Liver (tissue), 10 donors: ENCODE results near the gene ORAI2. TPM values are rescaled to one million over a fixed set of nuclear protein-coding genes. Genes with fewer than 3 reads are reported as not detected.
"Not testable (repeated sequence)": the region's sequence is repeated elsewhere in the genome, so short reads cannot be mapped to it uniquely, and the experiment has no call there.

Experiments
- DNase-seq: peaks from one replicate; pipeline ENCODE4 v3.0.0-alpha.2; 2017; ENCODE audit warnings: low spot score
- H3K27ac ChIP-seq, 2 donors: one replicate each; pipeline ENCODE4 v1.7.0; 2013; ENCODE audit warnings: inconsistent platforms in 2 of 2, low read length in 2 of 2, control low read depth in 1 of 2, low read depth in 1 of 2, mild to moderate bottlenecking in 1 of 2
- H3K27me3 ChIP-seq, 4 donors: one replicate each; pipeline versions ENCODE4 v1.6.1 to v1.7.0; 2013; ENCODE audit warnings: low read length in 3 of 4, inconsistent platforms in 1 of 4, mild to moderate bottlenecking in 1 of 4, moderate library complexity in 1 of 4; ENCODE audit not compliant: control insufficient read depth in 4 of 4, insufficient read depth in 4 of 4
- H3K36me3 ChIP-seq, 4 donors: one replicate each; pipeline versions ENCODE4 v1.6.1 to v1.7.0; 2013; ENCODE audit warnings: low read length in 3 of 4, mild to moderate bottlenecking in 3 of 4, low read depth in 1 of 4, moderate library complexity in 1 of 4; ENCODE audit not compliant: control insufficient read depth in 4 of 4, insufficient read depth in 3 of 4
- H3K4me1 ChIP-seq, 4 donors: one replicate each; pipeline versions ENCODE4 v1.6.1 to v1.7.0; 2013; ENCODE audit warnings: low read length in 3 of 4, mild to moderate bottlenecking in 3 of 4, moderate library complexity in 1 of 4; ENCODE audit not compliant: control insufficient read depth in 4 of 4, insufficient read depth in 4 of 4
- H3K4me3 ChIP-seq, 3 donors: one replicate each; pipeline versions ENCODE4 v1.6.1 to v1.7.0; 2013; ENCODE audit warnings: low read length in 3 of 3, control low read depth in 1 of 3, low read depth in 1 of 3, mild to moderate bottlenecking in 1 of 3
- H3K9ac ChIP-seq, 2 donors: one replicate each; pipeline ENCODE4 v1.7.0; 2013; ENCODE audit warnings: low read length in 2 of 2, mild to moderate bottlenecking in 2 of 2, moderate library complexity in 2 of 2, control low read depth in 1 of 2, low read depth in 1 of 2
- H3K9me3 ChIP-seq, 4 donors: one replicate each; pipeline versions ENCODE4 v1.6.1 to v1.7.0; 2013; ENCODE audit warnings: low read length in 3 of 4; ENCODE audit not compliant: control insufficient read depth in 4 of 4
- WGBS: extraction: QIAGEN DNeasy Blood & Tissue Kit; methylation state at CpG from one replicate; pipeline ENCODE4 v1.1.7; 2013; 5-methylcytosine and 5-hydroxymethylcytosine counted together
- polyA plus RNA-seq, 2 donors: library from polyadenylated mRNA; stranded (reverse) in 1 of 2; unstranded in 1 of 2; fragments of 200-250 nt in 1 of 2; fragments of >200 nt in 1 of 2; fragmentation: Nextera tagmentation in 1 of 2; extraction: Ambion mirVana in 1 of 2; gene quantifications; one replicate each; pipeline versions ENCODE4 v1.2.1 to v1.2.3, GENCODE V29; 2013 to 2015
- small RNA-seq: library from RNA; depleted of rRNA; stranded (forward); fragments of <200 nt; gene quantifications from one replicate; pipeline ENCODE3, GENCODE V24; 2014
- total RNA-seq, 2 donors: library from RNA; depleted of rRNA; stranded (reverse); fragments of >200 nt; gene quantifications; one replicate each; pipeline ENCODE4 v1.2.3, GENCODE V29; 2014
- donor health status: healthy.
- donor health status: healthy.
- donor health status: healthy.
- donor health status: healthy.
- donor health status: healthy.

ORAI2 gene
- total and polyA plus RNA-seq, 4 donors = 1.3 to 10.3 (median 4.8) TPM

GRCh38 chr7:102505298-102506185 lies 72.2 kb downstream of the ORAI2 start:
- H3K9me3 ChIP-seq, H3K9ac ChIP-seq, H3K27me3 ChIP-seq, H3K4me3 ChIP-seq, H3K36me3 ChIP-seq, DNase-seq, H3K27ac ChIP-seq, H3K4me1 ChIP-seq: not testable (repeated sequence)
- 88% methylated on average over 5 of the region's 24 CpGs for WGBS

Small RNAs within 50 kb of the gene (small RNA-seq; reads per million reads assigned to genes)
- gene MIR548O = not detected

Other genes starting within 250 kb of the ORAI2 start
- gene SH2B2, start 146.7 kb upstream of the ORAI2 start, total RNA-seq = 1 to 10 TPM; 1.0 to 1.4 TPM
- under 1 TPM in 1 of 2 donors, not detected in 1; 0.65 TPM for gene SH2B2, start 146.7 kb upstream of the ORAI2 start, polyA plus RNA-seq
- not detected for gene SPDYE6, start 77.1 kb upstream of the ORAI2 start, total RNA-seq
- 1 to 10 TPM in 1 of 2 donors, not detected in 1; 2.4 TPM for gene SPDYE6, start 77.1 kb upstream of the ORAI2 start, polyA plus RNA-seq
- gene PRKRIP1, start 37.2 kb upstream of the ORAI2 start, total RNA-seq = 10 to 100 TPM in 1 of 2 donors, 1 to 10 TPM in 1; 6.8 to 15.8 TPM
- gene PRKRIP1, start 37.2 kb upstream of the ORAI2 start, polyA plus RNA-seq = 1 to 10 TPM; 5.4 to 7.3 TPM
- gene ALKBH4, start 31.3 kb downstream of the ORAI2 start, total RNA-seq = 1 to 10 TPM; 6.9 to 8.7 TPM
- gene ALKBH4, start 31.3 kb downstream of the ORAI2 start, polyA plus RNA-seq = 1 to 10 TPM; 5.7 to 6.9 TPM
- 10 to 100 TPM; 14.3 to 15.3 TPM for gene LRWD1, start 31.4 kb downstream of the ORAI2 start, total RNA-seq
- 10 to 100 TPM in 1 of 2 donors, 1 to 10 TPM in 1; 8.6 to 11.6 TPM for gene LRWD1, start 31.4 kb downstream of the ORAI2 start, polyA plus RNA-seq
- gene POLR2J, start 45.3 kb downstream of the ORAI2 start, total RNA-seq = 10 to 100 TPM in 1 of 2 donors, 1 to 10 TPM in 1; 9.6 to 17.4 TPM
- gene POLR2J, start 45.3 kb downstream of the ORAI2 start, polyA plus RNA-seq = 10 to 100 TPM; 43.6 to 50.3 TPM
- gene RASA4B, start 84.2 kb downstream of the ORAI2 start, total RNA-seq = 1 to 10 TPM in 1 of 2 donors, under 1 TPM in 1; 0.75 to 4.8 TPM
- under 1 TPM; 0.62 to 0.72 TPM for gene RASA4B, start 84.2 kb downstream of the ORAI2 start, polyA plus RNA-seq
- 1 to 10 TPM; 4.5 to 7.3 TPM for gene UPK3BL2, start 110.1 kb downstream of the ORAI2 start, total RNA-seq
- gene UPK3BL2, start 110.1 kb downstream of the ORAI2 start, polyA plus RNA-seq = 10 to 100 TPM in 1 of 2 donors, under 1 TPM in 1; 0.33 to 12.8 TPM
- gene SPDYE2, start 117.7 kb downstream of the ORAI2 start, total RNA-seq = under 1 TPM in 1 of 2 donors, not detected in 1; 0.08 TPM
- 1 to 10 TPM in 1 of 2 donors, not detected in 1; 2.6 TPM for gene SPDYE2, start 117.7 kb downstream of the ORAI2 start, polyA plus RNA-seq
- 10 to 100 TPM; 27.7 to 60.7 TPM for gene POLR2J3, start 139.0 kb downstream of the ORAI2 start, total RNA-seq
- 10 to 100 TPM in 1 of 2 donors, 1 to 10 TPM in 1; 2.8 to 62.1 TPM for gene POLR2J3, start 139.0 kb downstream of the ORAI2 start, polyA plus RNA-seq
- gene RASA4, start 183.2 kb downstream of the ORAI2 start, total RNA-seq = 1 to 10 TPM; 3.7 to 7.3 TPM
- 1 to 10 TPM; 1.1 to 3.0 TPM for gene RASA4, start 183.2 kb downstream of the ORAI2 start, polyA plus RNA-seq
- gene UPK3BL1, start 209.2 kb downstream of the ORAI2 start, total RNA-seq = 10 to 100 TPM in 1 of 2 donors, 1 to 10 TPM in 1; 4.4 to 11.1 TPM
- gene UPK3BL1, start 209.2 kb downstream of the ORAI2 start, polyA plus RNA-seq = 10 to 100 TPM in 1 of 2 donors, 1 to 10 TPM in 1; 4.0 to 19.9 TPM
- gene SPDYE2B, start 216.7 kb downstream of the ORAI2 start, total RNA-seq = not detected
- gene SPDYE2B, start 216.7 kb downstream of the ORAI2 start, polyA plus RNA-seq = under 1 TPM in 1 of 2 donors, not detected in 1; 0.28 TPM
- gene POLR2J2, start 238.1 kb downstream of the ORAI2 start, total RNA-seq = 1 to 10 TPM; 3.9 to 5.5 TPM
- 1 to 10 TPM in 1 of 2 donors, under 1 TPM in 1; 0.14 to 6.3 TPM for gene POLR2J2, start 238.1 kb downstream of the ORAI2 start, polyA plus RNA-seq